K562 (cell line): ENCODE results near the gene HEBP1. TPM values are rescaled to one million over a fixed set of nuclear protein-coding genes. Genes with fewer than 3 reads are reported as not detected.

Experiments used
- ATAC-seq: fragments of 200-7000 bp; cut with Tn5 transposase; 3 replicates; pipeline ENCODE4 v1.9.1; 2020; ENCODE audit warnings: moderate library complexity
- BruUV-seq: library from RNA; stranded (reverse); fragments of 400-500 nt; replicated peaks from 2 replicates; lab custom pipeline; 2021; lab: Mats Ljungman, UMichigan
- CTCF ChIA-PET: fragments of 300-600 bp; formaldehyde crosslinking; extraction: SDS; loops from one replicate; lab custom pipeline; 2021; ENCODE audit warnings: low intra/inter-chr PET ratio; lab: Yijun Ruan, JAX
- POLR2A ChIA-PET: fragments of 300-600, 350-650 bp; sonication (Branson Sonifier 250); formaldehyde crosslinking; extraction: SDS; loops from one replicate; lab custom pipeline; 2021; ENCODE audit warnings: antibody characterized with exemption, inconsistent platforms; lab: Yijun Ruan, JAX
- DNase-seq, 4 experiments: peaks; one replicate each; pipeline versions ENCODE4 v3.0.0 to v3.0.0-alpha.2; 2011 to 2018; ENCODE audit warnings: low spot score in 3 of 4, mixed read lengths in 3 of 4; ENCODE audit errors: extremely low read depth in 1 of 4
- FAIRE-seq: peaks from 2 replicates; lab custom pipeline; 2011; peaks lifted over from hg19 to GRCh38; lab: Jason Lieb, UNC
- H2AFZ ChIP-seq: 2 replicates; pipeline ENCODE4 v1.6.0; 2011; ENCODE audit warnings: low read depth, low read length, control low read depth, inconsistent platforms
- H3K27ac ChIP-seq: fragments of 200-600 bp; 3 replicates; pipeline ENCODE4 v1.8.0; 2011; ENCODE audit warnings: low read depth, mild to moderate bottlenecking, control low read depth, inconsistent platforms, low read length, moderate library complexity, mixed read lengths; ENCODE audit errors: extremely low read depth
- H3K27me3 ChIP-seq, 2 experiments: fragments of 300-600 bp in 1 of 2; 2 replicates in 1 of 2; 3 replicates in 1 of 2; pipeline versions ENCODE4 v1.6.0 to v1.8.0; 2011; ENCODE audit warnings: inconsistent platforms in 2 of 2, low read length in 2 of 2, mild to moderate bottlenecking in 1 of 2, mixed read lengths in 1 of 2, moderate library complexity in 1 of 2; ENCODE audit not compliant: control insufficient read depth in 2 of 2, insufficient read depth in 2 of 2
- H3K36me3 ChIP-seq: fragments of 300-600 bp; 3 replicates; pipeline ENCODE4 v1.8.0; 2011; ENCODE audit warnings: mild to moderate bottlenecking, low read length, inconsistent platforms; ENCODE audit not compliant: control insufficient read depth, insufficient read depth
- H3K4me1 ChIP-seq, 2 experiments: fragments of 200-600 bp in 1 of 2; replicated peaks in 1 of 2; 2 replicates in 1 of 2; 3 replicates in 1 of 2; pipeline versions ENCODE4 v1.5.1 to v1.8.0; 2011; ENCODE audit warnings: inconsistent platforms in 2 of 2, low read length in 2 of 2, mild to moderate bottlenecking in 1 of 2, mixed read lengths in 1 of 2, moderate library complexity in 1 of 2; ENCODE audit not compliant: control insufficient read depth in 2 of 2, insufficient read depth in 2 of 2
- H3K4me2 ChIP-seq: 2 replicates; pipeline ENCODE4 v1.6.1; 2011; ENCODE audit warnings: low read length, control low read depth, inconsistent platforms, mixed read lengths; ENCODE audit not compliant: insufficient read depth
- H3K4me3 ChIP-seq: fragments of 200-600 bp; sonication (generic), shearing (Covaris generic); 2 replicates; pipeline ENCODE4 v1.5.1; 2016; ENCODE audit warnings: control low read depth, inconsistent platforms
- H3K79me2 ChIP-seq: fragments of 200-600 bp; 3 replicates; pipeline ENCODE4 v1.8.0; 2011; ENCODE audit warnings: low read length, inconsistent platforms; ENCODE audit not compliant: control insufficient read depth, insufficient read depth
- H3K9ac ChIP-seq, 2 experiments: 2 replicates each; pipeline versions ENCODE4 v1.6.0 to v1.6.1; 2011; ENCODE audit warnings: low read depth in 2 of 2, low read length in 2 of 2, control low read depth in 1 of 2, inconsistent platforms in 1 of 2, mild to moderate bottlenecking in 1 of 2, mixed read lengths in 1 of 2; ENCODE audit not compliant: insufficient read depth in 1 of 2
- H3K9me1 ChIP-seq: one replicate; pipeline ENCODE4 v1.6.0; 2011; ENCODE audit warnings: inconsistent platforms, mild to moderate bottlenecking, low read length, moderate library complexity; ENCODE audit not compliant: control insufficient read depth, insufficient read depth
- H3K9me3 ChIP-seq: replicated peaks from 2 replicates; pipeline ENCODE4 v1.5.1; 2011; ENCODE audit warnings: low read depth, low read length, inconsistent platforms; ENCODE audit not compliant: control insufficient read depth, insufficient read depth
- H4K20me1 ChIP-seq: replicated peaks from 2 replicates; pipeline ENCODE4 v1.6.1; 2011; ENCODE audit warnings: low read length, inconsistent platforms, mixed read lengths; ENCODE audit not compliant: control insufficient read depth, insufficient read depth
- BHLHE40 ChIP-seq: IDR thresholded peaks from 2 replicates; pipeline ENCODE4 v1.6.1; 2011; ENCODE audit warnings: low read length, improper control_type of control experiment
- CCNT2 ChIP-seq: IDR thresholded peaks from 2 replicates; pipeline ENCODE4 v1.6.1; 2011; ENCODE audit warnings: borderline replicate concordance, low read depth, mild to moderate bottlenecking, moderate library complexity, mixed read lengths, low read length; ENCODE audit not compliant: insufficient read length; ENCODE audit errors: extremely low read depth
- ETV5 ChIP-seq: sonication (generic); formaldehyde crosslinking; IDR thresholded peaks from 2 replicates; pipeline ENCODE4 v1.4.0; 2020; ENCODE audit warnings: low read depth, mild to moderate bottlenecking, missing genetic modification reagents
- HEY1 ChIP-seq: fragments of 250-450 bp; sonication (Bioruptor Pico); IDR thresholded peaks from 2 replicates; pipeline ENCODE4 v1.5.0; 2020; ENCODE audit warnings: mild to moderate bottlenecking, moderate library complexity, borderline replicate concordance
- JUNB ChIP-seq: fragments of 450-650 bp; formaldehyde crosslinking; conservative IDR thresholded peaks from 2 replicates; pipeline ENCODE4 v1.4.0; 2020; ENCODE audit warnings: mild to moderate bottlenecking
- MEF2A ChIP-seq: IDR thresholded peaks from 2 replicates; pipeline ENCODE4 v1.6.1; 2011; ENCODE audit warnings: low read depth, mild to moderate bottlenecking, low read length, moderate library complexity; ENCODE audit not compliant: control insufficient read depth
- SPI1 ChIP-seq: IDR thresholded peaks from 2 replicates; pipeline ENCODE4 v1.6.1; 2011; ENCODE audit warnings: low read depth, low read length, control low read depth, borderline replicate concordance
- ZFX ChIP-seq: sonication (generic); formaldehyde crosslinking; IDR thresholded peaks from 2 replicates; pipeline ENCODE4 v1.8.0; 2022; ENCODE audit warnings: mild to moderate bottlenecking, missing genetic modification reagents, moderate library complexity
- ZNF57 ChIP-seq: fragments of 450-650 bp; formaldehyde crosslinking; IDR thresholded peaks from 2 replicates; pipeline ENCODE4 v1.4.0; 2020; ENCODE audit warnings: mild to moderate bottlenecking, moderate library complexity
- WGBS: fragments of 100-300 bp; shearing (Covaris generic); methylation state at CpG from one replicate; pipeline ENCODE4 v1.1.6; 2016; ENCODE audit warnings: low coverage, mixed read lengths; ENCODE audit not compliant: insufficient coverage; ENCODE audit errors: missing lambda C conversion rate; 5-methylcytosine and 5-hydroxymethylcytosine counted together
- in situ Hi-C: fragments of 300-500 bp; cut with MboI; formaldehyde crosslinking; loops from 4 replicates; pipeline ENCODE4 v1.15.0; 2018; ENCODE audit warnings: inconsistent platforms, mixed read lengths
- intact Hi-C: fragments of 100-400 bp; cut with micrococcal nuclease; formaldehyde crosslinking; loops from 2 replicates; pipeline ENCODE4 v1.14.2; 2022
- polyA plus RNA-seq, 8 experiments: library from polyadenylated mRNA; depleted of rRNA in 4 of 8; stranded (reverse) in 5 of 8; unstranded in 3 of 8; fragments of >200 nt; fragmentation: Nextera tagmentation in 2 of 8; fragmentation: Illumina TruSeq in 1 of 8; extraction: Ambion mirVana in 2 of 8; extraction: Trizol in 1 of 8; gene quantifications; 2 replicates each; pipeline versions ENCODE4 v1.2.1 to v1.2.3, GENCODE V29; 2011 to 2014; ENCODE audit warnings: inconsistent platforms in 1 of 8, missing spikeins in 1 of 8
- total RNA-seq, 7 experiments: library from RNA; depleted of rRNA in 6 of 7; stranded (reverse); fragments of >200 nt in 6 of 7; fragmentation: Illumina TruSeq in 2 of 7; extraction: Trizol in 2 of 7; gene quantifications; 2 replicates each; pipeline versions ENCODE4 v1.2.1 to v1.2.3, GENCODE V29; 2011 to 2021; ENCODE audit warnings: low replicate concordance in 1 of 7
- TF ChIP-seq, protein P1 (sequence below): fragments of 250-450 bp; sonication (Bioruptor Pico); IDR thresholded peaks from 2 replicates; pipeline ENCODE4 v1.5.0; 2021; ENCODE audit warnings: mild to moderate bottlenecking, borderline replicate concordance
- TF ChIP-seq, protein P2 (sequence below): fragments of 450-650 bp; formaldehyde crosslinking; IDR thresholded peaks from 2 replicates; pipeline ENCODE4 v1.4.0; 2020; ENCODE audit warnings: mild to moderate bottlenecking, moderate library complexity

The HEBP1 gene
- total and polyA plus RNA-seq, 9 of the 15 experiments (the other 6 are each of a cell fraction or from before 2014, with no cell fraction given) = 1.1 to 10.1 (median 2.4) TPM

DNA sequence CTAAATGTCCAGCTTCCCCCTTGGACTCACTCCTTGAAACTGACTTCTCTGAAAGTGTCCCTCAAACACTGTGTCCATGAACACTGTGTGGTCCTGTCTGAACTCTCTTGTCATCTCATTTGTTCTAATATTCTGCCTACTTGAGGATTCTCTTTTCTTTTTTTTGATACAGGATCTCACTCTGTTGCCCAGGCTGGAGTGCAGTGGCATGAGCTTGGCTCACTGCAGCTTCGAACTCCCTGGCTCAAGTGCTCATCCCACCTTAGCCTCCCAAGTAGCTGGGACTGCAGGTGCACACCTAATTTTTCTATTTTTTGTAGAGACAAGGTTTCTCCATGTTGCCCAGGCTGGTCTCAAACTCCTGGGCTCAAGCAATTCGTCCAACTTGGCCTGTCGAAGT is 4.9 kb upstream of the HEBP1 start:
- ATAC-seq = no peak
- CTCF ChIA-PET = no interaction called here
- WGBS = 0% methylated on average over 3 of the region's 3 CpGs

More for the DNA sequence above, 4.9 kb upstream of the HEBP1 start:
- TF ChIP-seq ZNF57 (CRISPR knock-in tag) (no peak), ETV5 (CRISPR knock-in tag) (no peak), HEY1 (CRISPR knock-in tag) (no peak), ZFX (no peak), MEF2A (no peak), BHLHE40 (no peak), SPI1 (no peak), CCNT2 (no peak), JUNB (CRISPR knock-in tag) (no peak)
- TF ChIP-seq, protein P1, sequence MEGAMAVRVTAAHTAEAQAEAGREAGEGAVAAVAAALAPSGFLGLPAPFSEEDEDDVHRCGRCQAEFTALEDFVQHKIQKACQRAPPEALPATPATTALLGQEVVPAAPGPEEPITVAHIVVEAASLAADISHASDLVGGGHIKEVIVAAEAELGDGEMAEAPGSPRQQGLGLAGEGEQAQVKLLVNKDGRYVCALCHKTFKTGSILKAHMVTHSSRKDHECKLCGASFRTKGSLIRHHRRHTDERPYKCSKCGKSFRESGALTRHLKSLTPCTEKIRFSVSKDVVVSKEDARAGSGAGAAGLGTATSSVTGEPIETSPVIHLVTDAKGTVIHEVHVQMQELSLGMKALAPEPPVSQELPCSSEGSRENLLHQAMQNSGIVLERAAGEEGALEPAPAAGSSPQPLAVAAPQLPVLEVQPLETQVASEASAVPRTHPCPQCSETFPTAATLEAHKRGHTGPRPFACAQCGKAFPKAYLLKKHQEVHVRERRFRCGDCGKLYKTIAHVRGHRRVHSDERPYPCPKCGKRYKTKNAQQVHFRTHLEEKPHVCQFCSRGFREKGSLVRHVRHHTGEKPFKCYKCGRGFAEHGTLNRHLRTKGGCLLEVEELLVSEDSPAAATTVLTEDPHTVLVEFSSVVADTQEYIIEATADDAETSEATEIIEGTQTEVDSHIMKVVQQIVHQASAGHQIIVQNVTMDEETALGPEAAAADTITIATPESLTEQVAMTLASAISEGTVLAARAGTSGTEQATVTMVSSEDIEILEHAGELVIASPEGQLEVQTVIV (CRISPR knock-in tag) = no peak
- TF ChIP-seq, protein P2, sequence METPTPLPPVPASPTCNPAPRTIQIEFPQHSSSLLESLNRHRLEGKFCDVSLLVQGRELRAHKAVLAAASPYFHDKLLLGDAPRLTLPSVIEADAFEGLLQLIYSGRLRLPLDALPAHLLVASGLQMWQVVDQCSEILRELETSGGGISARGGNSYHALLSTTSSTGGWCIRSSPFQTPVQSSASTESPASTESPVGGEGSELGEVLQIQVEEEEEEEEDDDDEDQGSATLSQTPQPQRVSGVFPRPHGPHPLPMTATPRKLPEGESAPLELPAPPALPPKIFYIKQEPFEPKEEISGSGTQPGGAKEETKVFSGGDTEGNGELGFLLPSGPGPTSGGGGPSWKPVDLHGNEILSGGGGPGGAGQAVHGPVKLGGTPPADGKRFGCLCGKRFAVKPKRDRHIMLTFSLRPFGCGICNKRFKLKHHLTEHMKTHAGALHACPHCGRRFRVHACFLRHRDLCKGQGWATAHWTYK (CRISPR knock-in tag) = no peak
- Histone ChIP-seq H3K9me3 (no peaks in the 10 kb centered on the region), H4K20me1 (no peaks in the 10 kb centered on the region), H3K27ac (no peak overlapping the region), H3K9me1 (no peaks in the 10 kb centered on the region), H3K4me2 (no peak overlapping the region), H3K4me3 (no peak overlapping the region), H3K79me2 (no peaks in the 10 kb centered on the region), H3K9ac (no peak overlapping the region), H3K4me1 (peaks cover 0 to 16% of the 10 kb centered on the region in 2 experiments; a peak in 2 of 5 replicates), H2AFZ (no peak overlapping the region), H3K27me3 (no peaks in the 10 kb centered on the region), H3K36me3 (no peaks in the 10 kb centered on the region)
- BruUV-seq = no TSS peak
- intact Hi-C loops (no loop called here), in situ Hi-C loops (loop anchor here (25.0 kb wide), 1 partner anchor 207 kb away; no protein-coding TSS in a partner anchor)
- FAIRE-seq (no peak), DNase-seq (no peak)
- POLR2A ChIA-PET = interaction anchor here (0.6 kb wide), 1 partner anchor 16 kb away, joined by 3 read pairs; no protein-coding TSS in a partner anchor
